Brain pericyte (primary cell): Measurements from ENCODE around the gene UVSSA.
"Not testable (repeated sequence)": the region's sequence is repeated elsewhere in the genome, so short reads cannot be mapped to it uniquely, and the experiment has no call there.

Experiments used
- DNase-seq: peaks from one replicate; pipeline ENCODE4 v3.0.0-alpha.2; 2012; ENCODE audit warnings: low read depth, low spot score

The UVSSA gene

GRCh38 chr4:1418494-1419285, 71.7 kb downstream of the UVSSA start:
- no peak for DNase-seq

- DNase-seq = no peak
These were observed 72.7 kb downstream of the UVSSA start for GRCh38 chr4:1419708-1420107.

- DNase-seq = no peak
These were observed 74.6 kb downstream of the UVSSA start for GRCh38 chr4:1421657-1422056.

- no peak for DNase-seq
These were observed 80.0 kb downstream of the UVSSA start for GRCh38 chr4:1427010-1427409.

GRCh38 chr4:1443688-1444172, 96.7 kb downstream of the UVSSA start:
- not testable (repeated sequence) for DNase-seq
